Iris pigment epithelial cell (primary cell): Measurements from ENCODE around the gene PDZK1IP1.

Experiments used
- DNase-seq: peaks from one replicate; pipeline ENCODE4 v3.0.0-alpha.2; 2011; ENCODE audit warnings: low read depth

PDZK1IP1 gene

DNA sequence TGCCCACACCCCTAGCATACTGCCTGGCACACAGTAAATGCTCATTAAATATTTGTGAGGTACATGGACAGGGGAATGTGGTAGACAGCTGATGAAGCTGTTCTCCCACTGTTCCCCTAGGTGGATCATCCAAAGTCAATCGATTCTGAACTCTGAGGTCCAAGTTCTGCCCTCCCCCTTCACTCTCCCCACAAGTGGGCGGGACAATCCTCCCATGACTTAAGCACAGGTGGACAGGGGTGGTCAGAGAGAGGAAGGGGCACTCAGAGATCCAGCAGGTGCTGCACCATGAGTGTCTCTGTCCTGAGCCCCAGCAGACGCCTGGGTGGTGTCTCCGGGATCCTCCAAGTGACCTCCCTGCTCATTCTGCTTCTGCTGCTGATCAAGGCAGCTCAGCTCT is 52.6 kb downstream of the PDZK1IP1 start, which contains the start of gene CYP4A22:
TSS of gene CYP4A22 (plus strand) at position 244 of the 400 bp plus-strand sequence. CDS start at position 289, 45 bp downstream.
- no peak for DNase-seq
